Measurements from ENCODE around the gene OSBPL1A. TPM values are rescaled to one million over a fixed set of nuclear protein-coding genes. Genes with fewer than 3 reads are reported as not detected.

Gene OSBPL1A
- total RNA-seq, 1 experiment from 2014 or later: 34.6 TPM

DNA sequence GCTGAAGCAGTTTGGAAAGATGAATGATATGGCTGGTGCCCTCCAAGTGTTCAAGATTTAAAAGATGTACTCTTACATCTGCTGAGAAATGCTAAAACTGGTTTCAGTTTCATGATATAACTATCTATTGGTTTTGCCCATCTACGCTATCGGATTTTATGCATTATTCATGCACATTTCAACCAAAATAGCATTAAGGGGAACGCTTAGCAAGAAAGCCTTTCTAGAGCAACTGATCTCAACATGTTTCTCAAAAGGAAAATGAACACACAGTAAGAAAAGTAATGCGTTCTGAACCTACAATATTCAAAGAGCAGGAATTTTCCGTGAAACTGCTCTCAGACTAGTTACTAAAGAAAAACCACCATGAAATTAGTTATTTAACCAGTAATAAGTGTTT is 164.8 kb downstream of the OSBPL1A start:
- Histone ChIP-seq H3K27me3 (replicated peaks) (no peaks in the 10 kb centered on the region), H3K9me3 (replicated peaks) (no peaks in the 10 kb centered on the region), H3K4me1 (replicated peaks) (peaks cover 30% of the 10 kb centered on the region), H3K27ac (no peak overlapping the region), H3K4me3 (no peak overlapping the region), H3K36me3 (peaks cover 9% of the 10 kb centered on the region)
- no peak for DNase-seq (ENCODE audit: low read depth in 1 of 2, low spot score in 2 of 2)

DNA sequence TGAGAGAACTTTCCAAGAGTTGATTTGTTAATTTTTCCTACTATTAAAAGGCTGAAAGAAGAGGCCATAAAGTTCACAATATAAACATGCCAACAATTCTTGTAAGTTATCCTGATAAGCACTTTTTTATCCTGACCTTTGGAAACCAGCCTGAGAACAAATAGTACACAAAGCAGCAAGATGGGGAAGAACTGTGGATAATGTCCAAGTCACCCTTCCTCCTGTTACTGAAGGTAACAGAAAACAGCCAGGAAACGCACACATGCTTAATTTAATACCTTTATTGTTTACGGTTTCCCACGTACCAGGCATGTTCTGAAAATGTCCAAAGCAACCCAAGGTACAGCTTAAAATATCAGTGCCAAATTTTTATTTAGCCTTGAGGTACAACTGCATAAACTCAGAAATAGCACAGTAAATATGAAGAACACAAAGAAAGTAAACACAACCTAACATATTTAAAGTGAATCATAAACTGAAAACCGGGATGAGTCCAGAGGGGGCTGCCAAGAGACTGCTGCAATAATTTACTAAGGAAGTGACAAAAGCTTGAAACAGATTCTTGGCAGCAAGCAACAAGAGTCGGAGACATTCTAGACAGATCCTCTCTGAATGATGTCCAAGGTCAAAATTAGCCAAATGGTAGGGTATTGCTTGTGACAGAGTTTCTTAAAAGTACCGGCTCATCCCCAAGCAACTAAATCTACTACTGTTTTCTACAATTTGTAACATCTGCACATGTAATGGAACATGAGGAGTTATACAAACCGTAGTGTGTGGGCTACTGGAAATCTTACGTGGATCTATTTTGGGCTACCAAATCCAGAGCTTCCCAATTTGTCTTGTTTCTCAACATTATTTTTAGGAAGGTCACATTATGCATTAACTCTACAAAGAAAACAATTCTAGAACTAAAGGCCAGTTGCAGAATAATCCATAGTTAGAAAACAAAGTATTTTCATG is 165.6 kb downstream of the OSBPL1A start:
- Histone ChIP-seq H3K4me1 (replicated peaks) (peaks cover 36% of the 10 kb centered on the region), H3K9me3 (replicated peaks) (no peaks in the 10 kb centered on the region), H3K27me3 (replicated peaks) (no peaks in the 10 kb centered on the region), H3K36me3 (peaks cover 9% of the 10 kb centered on the region), H3K27ac (no peak overlapping the region), H3K4me3 (no peak overlapping the region)
- DNase-seq (ENCODE audit: low read depth in 1 of 2, low spot score in 2 of 2): no peak

DNA sequence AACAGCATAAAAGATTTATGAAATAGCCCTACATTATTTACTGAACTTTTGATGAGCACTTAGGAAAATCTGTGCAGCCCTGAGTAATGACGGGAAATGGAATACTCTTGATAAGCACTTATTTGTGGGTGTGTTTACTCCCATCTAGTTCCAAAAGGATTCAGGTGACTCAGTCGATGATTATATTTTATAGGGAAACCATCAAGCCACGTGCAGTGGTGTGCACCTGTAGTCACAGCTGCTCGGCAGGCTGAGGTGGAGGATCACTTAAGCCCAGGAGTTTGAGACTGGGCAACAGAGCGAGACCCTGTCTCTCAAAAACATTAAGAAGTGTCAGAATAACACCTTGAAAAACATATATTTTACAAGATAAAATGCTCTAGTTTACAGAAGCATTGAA is 166.9 kb downstream of the OSBPL1A start:
- no peaks in the 10 kb centered on the region for H3K27me3 ChIP-seq (replicated peaks)
- H3K27ac ChIP-seq: no peak overlapping the region
- peaks cover 36% of the 10 kb centered on the region for H3K4me1 ChIP-seq (replicated peaks)
- no peak for DNase-seq (ENCODE audit: low read depth in 1 of 2, low spot score in 2 of 2)
- no peaks in the 10 kb centered on the region for H3K9me3 ChIP-seq (replicated peaks)
- peaks cover 5% of the 10 kb centered on the region for H3K36me3 ChIP-seq
- H3K4me3 ChIP-seq: no peak overlapping the region

DNA sequence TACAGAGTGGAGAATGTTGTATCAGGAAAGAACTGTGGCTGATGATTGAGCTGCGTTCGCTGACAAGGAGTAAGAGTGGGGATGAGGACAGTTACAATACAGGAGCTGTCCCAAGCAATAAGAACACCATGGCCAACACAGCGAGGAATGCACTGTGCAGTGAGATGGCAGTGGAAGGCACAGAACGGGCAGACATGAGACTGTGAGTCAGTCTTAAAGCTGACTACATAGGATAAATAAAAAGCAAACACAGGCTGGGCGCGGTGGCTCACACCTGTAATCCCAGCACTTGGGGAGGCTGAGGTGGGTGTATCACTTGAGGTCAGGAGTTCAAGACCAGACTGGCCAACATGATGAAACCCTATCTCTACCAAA is 169.0 kb downstream of the OSBPL1A start:
- H3K4me3 ChIP-seq: no peak overlapping the region
- no peaks in the 10 kb centered on the region for H3K36me3 ChIP-seq
- no peaks in the 10 kb centered on the region for H3K9me3 ChIP-seq (replicated peaks)
- peak in 1 of 2 experiments; percentile 52 for DNase-seq (ENCODE audit: low read depth in 1 of 2, low spot score in 2 of 2)
- peaks cover 36% of the 10 kb centered on the region for H3K4me1 ChIP-seq (replicated peaks)
- H3K27me3 ChIP-seq (replicated peaks): no peaks in the 10 kb centered on the region
- peak overlapping the region; percentile 69 for H3K27ac ChIP-seq

DNA sequence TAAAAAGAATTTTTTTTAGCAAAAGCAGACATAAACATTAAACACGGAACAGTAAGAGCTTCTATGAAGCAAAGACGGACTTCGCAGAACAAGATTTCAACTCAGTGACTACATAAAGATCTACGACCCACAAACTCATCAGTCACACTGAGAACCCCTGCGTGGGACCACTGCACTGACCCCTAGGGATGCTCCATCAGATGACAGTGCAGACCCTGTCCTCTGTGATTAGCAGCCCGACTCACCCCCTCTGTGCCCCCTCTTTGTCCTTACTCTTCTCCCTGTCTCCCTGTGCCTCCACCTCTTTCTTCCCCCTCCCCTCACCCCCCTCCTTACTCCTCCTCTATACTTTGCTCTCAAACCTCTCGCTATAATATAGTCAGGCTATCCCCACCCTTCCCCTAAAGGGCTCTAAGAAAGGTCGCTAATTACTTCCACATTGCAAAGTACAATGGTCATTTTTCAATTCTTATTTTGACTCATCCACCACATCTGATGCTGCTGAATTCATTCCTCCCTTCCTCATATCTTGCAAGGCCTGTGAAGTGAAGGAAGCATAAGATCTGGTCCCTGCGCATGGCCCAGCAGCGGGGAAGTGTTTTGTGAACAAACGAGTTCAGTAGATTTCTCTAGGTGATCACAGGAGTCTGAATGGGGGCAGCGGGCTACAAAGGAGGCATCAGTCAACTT is 169.5 kb downstream of the OSBPL1A start:
- H3K36me3 ChIP-seq: no peaks in the 10 kb centered on the region
- peak overlapping the region; percentile 69 for H3K27ac ChIP-seq
- DNase-seq (ENCODE audit: low read depth in 1 of 2, low spot score in 2 of 2): peak; percentile 57 to 85
- no peaks in the 10 kb centered on the region for H3K9me3 ChIP-seq (replicated peaks)
- peaks cover 36% of the 10 kb centered on the region for H3K4me1 ChIP-seq (replicated peaks)
- H3K27me3 ChIP-seq (replicated peaks): no peaks in the 10 kb centered on the region
- H3K4me3 ChIP-seq: no peak overlapping the region

DNA sequence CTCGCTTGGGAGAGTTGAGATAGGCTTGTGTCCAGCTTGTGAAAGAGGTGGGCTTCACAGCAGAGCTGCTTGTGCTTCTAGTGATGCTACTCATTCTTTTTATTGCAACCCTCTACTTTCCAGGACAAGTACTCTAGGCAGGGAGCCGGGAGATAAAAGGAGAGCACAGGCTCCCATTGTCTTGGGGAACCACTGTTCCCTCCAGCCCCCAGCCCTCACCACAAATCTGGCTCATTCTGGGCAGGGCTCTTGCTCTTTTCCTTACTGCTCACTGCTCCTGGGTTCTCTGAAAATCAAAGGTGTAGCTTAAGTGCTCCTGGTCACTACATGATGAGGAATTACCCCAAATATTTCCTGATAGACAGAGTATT is 177.3 kb downstream of the OSBPL1A start:
- Histone ChIP-seq H3K27ac (no peak overlapping the region), H3K9me3 (replicated peaks) (no peaks in the 10 kb centered on the region), H3K4me3 (no peak overlapping the region), H3K36me3 (no peaks in the 10 kb centered on the region), H3K27me3 (replicated peaks) (no peaks in the 10 kb centered on the region), H3K4me1 (replicated peaks) (peaks cover 4% of the 10 kb centered on the region; the same call in 1 of the 2 replicates)
- DNase-seq (ENCODE audit: low read depth in 1 of 2, low spot score in 2 of 2): no peak

DNA sequence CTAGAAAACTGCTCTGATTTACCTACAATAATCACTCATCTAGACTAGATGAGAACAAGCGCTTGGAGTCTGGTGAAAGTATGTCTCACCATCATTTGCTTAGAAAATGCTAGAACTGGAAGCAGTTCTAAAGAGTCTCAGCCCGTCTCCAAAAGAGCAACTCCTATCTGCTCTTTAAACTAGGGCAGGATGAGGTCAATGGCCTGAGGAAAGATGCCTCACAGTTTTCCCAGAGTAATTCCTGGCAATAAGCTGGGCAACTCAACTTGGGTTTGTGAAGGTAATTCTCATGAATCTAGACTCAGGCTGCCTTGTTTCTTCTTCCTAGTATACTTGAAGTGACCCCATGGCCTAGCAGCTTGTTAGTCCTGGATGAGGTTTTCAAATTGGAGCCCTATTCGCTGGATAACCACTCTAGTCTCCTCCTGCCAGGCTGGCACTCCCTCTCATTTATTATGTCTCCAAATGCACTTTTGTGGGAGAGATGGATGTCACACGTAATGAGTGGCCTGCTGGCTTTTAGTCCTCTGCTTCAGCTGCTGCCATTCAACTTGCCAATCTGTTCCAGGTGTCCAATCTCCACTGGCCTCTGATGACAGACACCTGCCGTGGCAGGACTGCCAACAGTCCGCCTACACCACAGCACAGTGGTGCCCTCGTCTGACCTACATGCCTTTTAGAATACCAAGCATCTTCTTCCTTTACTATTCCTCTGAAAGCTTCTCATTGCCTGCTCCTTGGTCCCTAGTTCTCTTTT is 177.9 kb downstream of the OSBPL1A start:
- Histone ChIP-seq H3K4me3 (no peak overlapping the region), H3K36me3 (no peaks in the 10 kb centered on the region), H3K9me3 (replicated peaks) (no peaks in the 10 kb centered on the region), H3K27ac (no peak overlapping the region), H3K27me3 (replicated peaks) (no peaks in the 10 kb centered on the region), H3K4me1 (replicated peaks) (peaks cover 9% of the 10 kb centered on the region)
- DNase-seq (ENCODE audit: low read depth in 1 of 2, low spot score in 2 of 2): no peak

DNA sequence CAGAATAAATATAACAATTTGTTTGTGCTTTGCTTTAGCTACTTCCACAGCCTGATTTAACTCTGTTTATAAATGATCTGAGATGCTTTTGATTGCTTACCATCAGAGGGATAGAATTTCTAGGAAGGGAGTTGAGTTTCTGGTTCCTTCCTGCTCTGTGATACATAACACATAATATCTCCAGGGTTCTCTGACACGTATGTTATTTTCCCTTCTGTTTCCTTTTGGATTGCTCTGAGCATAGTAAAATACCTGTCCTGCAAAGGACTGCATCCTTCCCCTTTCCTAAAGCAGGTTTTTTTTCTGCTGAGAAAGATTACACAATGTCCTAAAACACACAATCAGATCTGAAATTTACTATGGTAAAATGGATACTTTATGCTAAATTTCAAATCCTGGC is 182.7 kb downstream of the OSBPL1A start:
- DNase-seq (ENCODE audit: low read depth in 1 of 2, low spot score in 2 of 2): no peak
- Histone ChIP-seq H3K27ac (no peak overlapping the region), H3K4me1 (replicated peaks) (peaks cover 25% of the 10 kb centered on the region), H3K4me3 (no peak overlapping the region), H3K9me3 (replicated peaks) (no peaks in the 10 kb centered on the region; the same call in 1 of the 2 replicates), H3K36me3 (no peaks in the 10 kb centered on the region), H3K27me3 (replicated peaks) (no peaks in the 10 kb centered on the region)

DNA sequence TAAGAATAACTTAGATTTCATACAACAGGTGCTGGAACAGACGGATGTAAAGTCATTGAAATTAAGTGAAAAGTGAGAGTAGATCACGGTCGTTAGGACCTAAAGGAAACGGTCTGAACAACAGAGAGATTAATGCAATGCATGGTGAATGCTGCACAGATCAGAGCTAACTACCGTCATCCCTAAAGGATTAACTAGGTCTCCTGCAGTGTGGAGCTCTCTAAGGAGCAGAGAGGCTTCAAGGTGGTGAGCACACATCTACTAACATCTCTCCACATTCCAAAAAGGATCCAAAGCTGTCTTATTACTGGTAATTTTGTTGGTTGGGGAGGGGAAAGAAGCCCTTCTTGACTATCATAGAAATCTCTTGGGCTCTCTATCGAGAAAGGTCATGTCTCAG is 183.5 kb downstream of the OSBPL1A start:
- peaks cover 30% of the 10 kb centered on the region for H3K4me1 ChIP-seq (replicated peaks)
- no peaks in the 10 kb centered on the region for H3K36me3 ChIP-seq
- no peak for DNase-seq (ENCODE audit: low read depth in 1 of 2, low spot score in 2 of 2)
- H3K4me3 ChIP-seq: no peak overlapping the region
- H3K9me3 ChIP-seq (replicated peaks): no peaks in the 10 kb centered on the region; the same call in 1 of the 2 replicates
- H3K27me3 ChIP-seq (replicated peaks): no peaks in the 10 kb centered on the region
- H3K27ac ChIP-seq: no peak overlapping the region

DNA sequence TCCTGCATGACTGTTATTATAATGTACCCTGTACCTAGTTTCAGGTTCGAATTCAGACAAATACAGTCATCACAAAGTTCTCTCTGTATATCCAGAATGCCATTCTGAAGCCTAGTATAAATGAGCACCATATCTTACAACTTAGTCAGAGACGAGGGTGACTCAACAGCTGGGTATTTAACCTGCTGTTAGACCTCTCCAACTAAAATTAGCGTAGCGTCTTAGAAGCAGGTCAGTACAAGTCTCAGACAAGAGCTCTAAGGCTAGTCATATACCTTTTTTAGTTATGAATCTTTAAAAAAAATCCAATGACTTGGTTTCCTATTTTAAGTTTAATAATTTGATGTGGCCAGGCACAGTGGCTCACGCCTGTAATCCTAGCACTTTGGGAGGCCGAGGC is 184.7 kb downstream of the OSBPL1A start:
- Histone ChIP-seq H3K4me3 (no peak overlapping the region), H3K4me1 (replicated peaks) (peaks cover 41% of the 10 kb centered on the region), H3K36me3 (no peaks in the 10 kb centered on the region), H3K27me3 (replicated peaks) (no peaks in the 10 kb centered on the region), H3K9me3 (replicated peaks) (no peaks in the 10 kb centered on the region; the same call in 1 of the 2 replicates), H3K27ac (no peak overlapping the region)
- DNase-seq (ENCODE audit: low read depth in 1 of 2, low spot score in 2 of 2): peak; percentile 35 to 48

DNA sequence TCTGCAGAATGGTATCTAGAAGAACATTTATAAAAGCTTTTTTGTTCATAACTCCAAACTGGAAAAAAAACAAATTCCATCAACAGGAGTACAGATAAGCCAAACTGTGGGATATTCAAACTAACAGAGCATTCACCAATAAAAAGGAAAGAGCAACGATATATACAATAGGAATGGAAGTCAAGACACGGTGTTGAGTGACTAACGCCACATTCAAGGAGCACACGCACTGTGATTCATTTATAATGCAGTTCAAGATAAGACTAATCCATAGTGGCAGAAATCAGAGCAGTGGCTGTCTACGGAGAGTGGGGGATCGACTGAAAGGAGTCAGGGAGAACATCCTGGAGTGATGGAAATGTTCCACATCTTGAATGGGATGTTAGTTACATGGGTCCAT is 188.1 kb downstream of the OSBPL1A start:
- no peaks in the 10 kb centered on the region for H3K36me3 ChIP-seq
- no peak overlapping the region for H3K4me3 ChIP-seq
- DNase-seq (ENCODE audit: low read depth in 1 of 2, low spot score in 2 of 2): no peak
- H3K4me1 ChIP-seq (replicated peaks): peaks cover 30% of the 10 kb centered on the region
- H3K9me3 ChIP-seq (replicated peaks): no peaks in the 10 kb centered on the region; the same call in 1 of the 2 replicates
- H3K27ac ChIP-seq: no peak overlapping the region
- H3K27me3 ChIP-seq (replicated peaks): no peaks in the 10 kb centered on the region

DNA sequence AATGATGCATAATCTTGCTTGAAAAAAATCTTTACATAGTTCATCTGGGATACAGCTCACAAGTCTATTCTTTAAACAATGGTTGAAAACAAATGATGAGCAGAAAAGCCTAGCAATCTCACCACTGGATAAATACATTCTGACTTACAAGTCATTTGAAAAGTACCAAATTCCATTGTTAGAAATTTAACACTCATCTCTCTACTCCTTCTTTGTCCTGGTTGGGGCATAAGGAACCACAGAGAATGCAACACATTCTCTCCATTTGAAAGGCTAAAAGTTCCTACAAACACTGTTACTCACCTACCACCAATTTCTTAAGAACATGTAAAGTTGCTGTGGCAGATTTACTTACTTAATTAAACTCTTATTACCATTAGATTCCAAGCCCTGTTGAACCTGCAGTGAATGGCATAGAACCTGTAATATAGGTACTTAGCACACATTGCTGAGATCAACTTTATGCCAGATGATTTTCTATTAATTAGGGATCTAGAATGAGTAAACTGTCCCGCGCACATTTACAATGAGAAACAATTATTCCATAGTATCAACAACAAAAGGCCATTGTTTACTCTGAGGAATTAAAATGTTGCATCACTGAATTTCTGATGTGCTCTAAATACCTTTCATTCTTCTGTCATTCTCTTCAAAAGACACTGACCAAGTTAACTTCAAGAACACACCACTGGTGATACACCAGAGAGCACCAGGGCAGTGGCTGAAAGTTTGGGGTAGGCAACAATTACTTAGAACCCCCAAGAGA is 189.2 kb downstream of the OSBPL1A start:
- DNase-seq (ENCODE audit: low read depth in 1 of 2, low spot score in 2 of 2): peak in 1 of 2 experiments; percentile 32
- Histone ChIP-seq H3K36me3 (no peaks in the 10 kb centered on the region), H3K9me3 (replicated peaks) (no peaks in the 10 kb centered on the region), H3K4me3 (no peak overlapping the region), H3K27me3 (replicated peaks) (no peaks in the 10 kb centered on the region), H3K27ac (peak overlapping the region; percentile 18), H3K4me1 (replicated peaks) (peaks cover 25% of the 10 kb centered on the region)

DNA sequence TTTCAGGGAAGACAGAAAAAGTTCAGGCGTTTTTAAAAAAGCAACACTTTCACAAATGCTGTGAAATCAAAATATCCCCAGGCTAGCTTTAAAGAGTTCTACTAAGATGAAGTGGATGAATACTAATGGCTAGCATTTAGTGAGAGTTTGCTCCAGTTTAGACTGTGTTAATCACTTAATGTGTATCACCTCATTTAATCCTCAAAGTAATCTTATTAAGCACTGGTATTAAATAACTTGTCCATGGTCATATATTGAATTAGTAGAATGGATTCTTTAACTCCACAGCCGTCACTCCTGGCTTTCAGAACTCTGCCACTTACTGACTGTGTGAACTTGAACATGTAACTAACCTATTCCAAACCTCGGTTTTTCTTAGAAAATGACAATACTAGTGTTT is 192.7 kb downstream of the OSBPL1A start:
- Histone ChIP-seq H3K27me3 (replicated peaks) (no peaks in the 10 kb centered on the region), H3K4me3 (no peak overlapping the region), H3K36me3 (no peaks in the 10 kb centered on the region), H3K4me1 (replicated peaks) (peaks cover 17% of the 10 kb centered on the region), H3K9me3 (replicated peaks) (no peaks in the 10 kb centered on the region), H3K27ac (no peak overlapping the region)
- no peak for DNase-seq (ENCODE audit: low read depth in 1 of 2, low spot score in 2 of 2)

Measured in SJSA1 (cell line).